SH-SY5Y (cell line): Measurements from ENCODE around the gene CATSPER3.

ENCODE experiments used
- GATA2 ChIP-seq: IDR thresholded peaks from 2 replicates; pipeline ENCODE4 v1.6.1; 2011; ENCODE audit warnings: mild to moderate bottlenecking, low read depth, low read length
- GATA3 ChIP-seq: IDR thresholded peaks from 2 replicates; pipeline ENCODE4 v1.6.1; 2011; ENCODE audit warnings: low read depth, mild to moderate bottlenecking, low read length, moderate library complexity

GRCh38 chr5:135008556-135008955 lies 40.8 kb downstream of the CATSPER3 start:
- TF ChIP-seq GATA2, result no peak
- TF ChIP-seq GATA3, result no peak
